DMS114 treated with DMSO at 0.1 percent for 48 hours (cell line): ENCODE measurements around the gene SLC25A51.
A peak's percentile ranks its signal among the peaks of the same experiment; 100 is the strongest.
"Not testable (repeated sequence)": the region's sequence is repeated elsewhere in the genome, so short reads cannot be mapped to it uniquely, and the experiment has no call there.

Source experiments
- DNase-seq: peaks from one replicate; lab custom pipeline; 2025; ENCODE audit not compliant: unreplicated experiment; lab: John Stamatoyannopoulos, UW

Gene SLC25A51

DNA sequence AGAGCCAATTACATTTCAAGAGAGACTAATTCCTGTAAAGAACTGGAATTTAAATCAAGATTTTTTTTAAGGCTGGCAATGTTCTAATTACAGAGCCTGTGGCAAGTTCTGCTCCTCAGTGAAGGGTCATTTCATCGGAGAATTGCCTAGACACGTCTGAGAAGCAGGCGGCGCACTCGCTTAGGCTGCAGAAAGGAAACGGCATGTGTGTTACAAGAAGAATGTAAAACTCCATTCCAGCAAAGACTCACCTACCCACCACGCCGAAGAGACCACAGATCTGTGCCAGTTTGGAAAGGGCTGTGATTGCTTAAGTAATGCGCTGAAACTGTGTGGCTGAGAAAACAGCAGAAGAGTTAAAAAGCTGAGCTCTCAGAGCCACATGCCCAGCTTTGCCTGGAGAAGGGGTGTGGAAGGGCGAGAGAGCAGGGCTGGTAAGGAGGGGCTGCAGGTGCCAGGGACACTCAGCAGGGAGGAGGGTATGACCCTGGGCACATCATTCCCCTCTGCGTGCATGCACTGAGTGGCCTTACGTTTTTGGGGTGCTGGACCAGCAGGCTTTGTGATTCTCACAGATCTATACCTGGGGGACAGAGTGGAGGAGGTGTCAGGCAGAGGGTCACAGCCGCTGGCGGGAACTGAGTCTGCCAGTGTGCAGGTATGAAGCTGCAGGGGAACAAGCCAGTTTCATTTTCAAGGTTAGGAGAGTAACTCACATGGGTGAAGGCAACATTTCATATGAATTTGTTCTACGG is 17.8 kb upstream of the SLC25A51 start:
- DNase-seq, result no peak

DNA sequence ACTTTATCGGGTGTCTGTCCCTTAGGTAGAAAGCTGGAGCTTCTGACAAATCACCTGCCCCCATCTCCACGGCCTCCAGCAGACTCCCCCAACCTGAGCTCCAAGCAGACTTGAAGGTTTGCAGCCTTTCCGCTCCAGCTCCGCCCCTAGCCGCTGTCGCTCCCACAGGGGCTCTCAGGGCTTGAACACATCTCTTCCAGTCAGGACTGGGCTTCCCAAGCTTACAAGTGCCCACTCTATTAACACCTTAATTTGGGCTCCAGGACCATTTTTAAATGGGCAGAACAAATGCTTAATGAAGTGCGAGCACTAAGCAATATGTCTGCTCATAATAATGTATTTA is 17.2 kb upstream of the SLC25A51 start:
- DNase-seq, result no peak

DNA sequence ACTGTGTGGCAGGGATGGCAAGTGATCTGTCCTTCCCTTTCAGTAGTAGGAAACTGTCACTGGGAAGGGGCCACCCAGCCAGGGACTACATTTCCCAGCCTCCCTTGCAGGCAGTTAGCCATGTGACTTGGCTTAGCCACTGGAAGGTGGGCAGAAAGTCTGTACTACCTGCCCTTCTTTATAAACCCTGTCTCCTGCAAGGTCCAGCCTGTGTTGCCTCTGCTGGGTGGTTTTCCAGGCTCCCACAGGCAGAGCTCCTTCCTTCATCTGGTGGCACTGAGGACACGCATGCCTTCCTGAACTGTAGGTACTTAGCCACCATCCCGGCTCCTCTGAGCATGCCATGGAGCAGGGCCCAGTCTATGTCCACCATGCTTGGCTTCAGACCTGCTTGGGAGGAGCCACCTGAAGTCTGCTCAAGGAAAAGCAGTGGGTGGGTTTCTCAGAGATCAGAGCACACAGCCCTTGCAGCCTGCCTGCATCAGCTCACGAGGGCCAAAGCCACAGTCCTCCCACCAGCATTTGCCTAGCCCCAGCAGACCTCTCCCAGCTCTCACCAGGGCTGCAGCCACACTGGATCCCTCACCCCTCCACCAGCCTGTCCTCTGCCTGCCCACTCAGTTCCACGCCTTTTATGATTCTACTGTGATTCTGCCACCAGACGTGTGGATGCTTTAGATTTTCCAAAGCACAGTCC is 16.7 kb upstream of the SLC25A51 start:
- DNase-seq, result no peak

DNA sequence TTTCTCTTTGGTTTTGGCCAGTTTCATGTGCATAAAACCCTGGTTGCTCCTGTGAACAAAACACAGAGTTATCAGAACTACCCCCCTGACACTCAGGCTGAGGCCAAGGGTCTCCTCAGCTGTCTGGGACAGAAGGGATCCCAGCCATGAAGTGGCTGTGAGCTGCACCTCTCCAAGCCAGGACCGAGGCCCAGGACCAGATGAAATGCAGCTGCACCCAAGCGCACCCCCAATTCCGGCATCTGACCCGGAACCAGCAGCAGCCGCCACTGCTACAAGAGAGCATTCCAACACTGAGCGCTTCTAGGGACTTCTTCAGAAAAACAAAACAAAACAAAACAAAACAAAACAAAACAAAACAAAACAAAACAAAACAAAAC is 16.0 kb upstream of the SLC25A51 start:
- no peak for DNase-seq

DNA sequence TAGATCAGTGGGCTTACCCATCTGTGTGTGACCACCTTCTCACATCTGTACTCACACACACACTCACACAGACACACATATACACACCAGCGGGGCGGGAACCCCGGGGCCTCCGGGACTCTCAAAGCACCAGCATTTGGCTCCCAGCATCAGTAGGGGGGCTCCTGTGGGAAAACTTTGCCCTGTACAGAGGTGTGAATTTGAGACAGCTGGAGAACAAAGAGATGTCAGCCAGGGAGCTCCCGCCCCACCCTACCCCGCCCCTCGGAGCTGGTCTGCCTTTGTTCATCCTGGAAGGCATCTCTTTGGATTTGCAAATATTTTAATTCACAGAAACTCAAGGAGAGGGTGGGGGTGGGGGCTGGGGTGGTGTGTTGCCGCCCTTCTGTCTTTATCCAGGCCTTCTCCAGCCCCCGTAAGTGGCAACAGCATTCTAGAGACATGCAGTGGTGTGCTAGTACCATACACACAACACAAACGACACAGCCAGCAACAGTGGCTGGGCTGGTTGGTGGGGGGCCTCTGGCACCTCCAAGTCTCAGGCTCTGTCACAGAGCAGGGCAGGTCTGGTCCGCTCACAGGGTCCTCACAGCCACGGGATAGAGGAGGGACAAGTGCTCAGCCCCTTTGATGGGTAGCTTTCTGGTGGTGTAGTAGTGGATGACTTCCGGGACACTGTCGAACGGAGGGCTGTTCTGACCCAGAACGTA is 15.5 kb upstream of the SLC25A51 start:
- DNase-seq, result no peak

DNA sequence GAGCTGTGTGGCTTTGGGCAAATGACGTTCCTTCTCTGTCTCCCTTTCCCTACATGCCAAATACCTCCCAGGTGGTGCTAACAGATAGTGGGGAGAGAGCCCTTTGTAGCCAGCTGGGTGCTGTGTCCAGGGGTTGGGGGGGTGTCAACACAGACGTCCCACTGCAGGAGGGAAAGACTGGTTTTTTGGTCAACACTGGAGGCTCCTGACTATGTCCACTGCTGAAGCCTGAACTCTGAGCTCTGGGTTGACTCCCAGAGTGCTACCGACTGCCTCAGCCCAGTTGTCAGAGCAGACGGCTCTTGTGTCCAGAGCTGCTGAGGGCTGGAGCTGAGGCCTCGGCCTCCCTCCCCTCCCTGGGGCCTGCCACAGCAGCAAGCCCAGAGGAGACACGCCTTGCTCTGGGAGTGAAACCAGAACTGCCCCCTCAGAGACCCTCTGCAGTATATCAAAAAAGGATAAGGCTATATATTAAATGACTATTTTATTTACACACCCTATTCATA is 14.8 kb upstream of the SLC25A51 start:
- DNase-seq, result no peak

DNA sequence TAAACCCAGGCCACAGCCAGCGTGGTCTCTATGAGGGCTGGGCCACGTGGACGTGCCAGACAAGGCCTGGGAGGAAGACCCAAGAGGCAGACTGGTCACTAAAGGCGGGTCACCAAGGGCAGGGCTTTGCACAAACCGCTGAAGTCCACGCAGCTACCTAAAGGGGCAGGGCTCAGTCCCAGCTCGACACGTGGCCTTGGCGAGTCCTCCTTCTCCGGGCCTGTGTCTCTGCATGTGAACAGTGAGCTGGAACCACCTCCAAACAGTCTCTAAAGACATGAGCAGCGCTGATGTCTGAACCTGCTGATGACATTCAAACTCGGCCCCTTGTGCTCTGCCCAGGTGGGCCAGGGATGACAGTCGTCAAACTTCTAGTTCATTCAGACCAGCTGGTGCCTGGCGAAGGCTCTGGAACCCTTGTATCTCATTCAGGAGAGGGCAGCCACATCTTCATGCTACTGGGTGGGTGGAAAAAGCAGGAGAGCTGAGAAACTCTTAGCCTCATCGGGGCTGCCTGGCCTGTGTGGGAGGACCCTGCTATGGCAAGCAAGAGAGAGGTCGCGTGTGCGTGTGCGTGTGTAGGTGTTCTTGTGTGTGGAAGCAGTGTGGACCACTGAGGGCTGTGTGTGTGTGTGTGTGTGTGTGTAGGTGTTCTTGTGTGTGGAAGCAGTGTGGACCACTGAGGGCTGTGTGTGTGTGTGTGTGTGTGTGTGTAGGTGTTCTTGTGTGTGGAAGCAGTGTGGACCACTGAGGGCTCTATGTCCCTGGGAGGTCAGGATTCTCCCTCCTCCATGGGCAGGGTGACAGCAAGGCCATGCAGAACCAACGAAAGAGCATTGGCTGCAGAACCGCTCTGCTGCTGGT is 14.1 kb upstream of the SLC25A51 start:
- no peak for DNase-seq

DNA sequence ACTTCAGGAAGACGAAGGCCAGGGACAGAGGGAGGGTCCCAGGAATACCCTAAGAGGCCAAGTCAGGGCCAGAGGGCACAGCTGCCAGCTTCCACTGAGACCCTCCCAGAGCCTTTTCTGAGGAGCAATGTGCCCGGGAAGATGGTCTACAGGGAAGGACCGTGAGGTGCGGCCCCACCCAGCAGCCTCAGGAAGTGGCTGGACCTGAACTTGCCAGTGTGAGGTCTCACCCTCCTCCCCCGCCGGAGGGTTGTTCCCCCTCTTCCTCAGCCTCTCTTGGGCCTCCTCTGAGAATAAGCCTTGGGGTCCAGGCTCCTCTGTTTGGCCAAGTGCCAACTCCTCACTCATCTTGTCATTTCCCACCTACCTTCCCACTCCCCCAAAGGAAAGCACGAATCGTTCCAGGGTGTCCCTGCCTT is 13.4 kb upstream of the SLC25A51 start:
- DNase-seq, result no peak

DNA sequence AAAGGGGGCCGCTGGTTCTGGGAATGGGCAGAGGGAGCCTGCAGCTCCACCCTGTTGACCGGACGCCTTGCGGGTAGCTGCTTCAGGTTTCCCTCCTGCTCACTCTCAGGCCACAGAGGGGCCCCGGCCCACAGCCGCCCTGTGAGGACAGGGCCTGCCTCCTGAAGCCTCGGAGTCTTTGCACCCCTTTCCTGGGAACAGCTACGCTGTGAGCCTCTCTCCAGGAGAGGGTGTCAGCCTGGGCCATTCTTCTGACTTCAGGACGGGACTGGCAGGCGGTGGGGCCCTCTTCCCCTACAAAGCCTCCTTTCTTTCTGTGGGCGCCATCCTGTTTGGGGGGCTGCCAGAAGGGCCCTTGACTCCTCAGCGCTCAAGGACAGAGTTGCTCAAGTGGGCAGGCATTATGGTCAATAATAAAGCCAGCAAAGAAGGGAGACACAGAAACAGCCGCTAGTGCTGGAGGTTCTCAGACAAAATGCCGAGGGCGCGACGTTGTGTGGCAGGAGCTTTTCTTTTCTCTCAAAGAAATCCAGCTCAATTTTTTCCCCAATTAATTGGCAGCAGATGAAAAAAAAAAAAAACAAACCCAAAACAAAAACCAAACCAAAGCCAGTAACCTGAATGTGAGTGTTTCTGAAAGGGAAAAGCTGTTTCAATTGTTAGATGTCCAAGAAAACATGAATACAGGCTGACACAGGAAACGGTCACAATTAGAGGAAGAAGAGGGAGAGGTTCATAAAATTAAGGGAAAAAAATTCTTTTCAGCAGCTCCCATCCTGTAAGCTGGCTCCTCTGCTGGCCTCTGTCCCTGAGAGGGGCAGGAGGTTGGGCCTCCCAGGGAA is 12.8 kb upstream of the SLC25A51 start:
- no peak for DNase-seq

DNA sequence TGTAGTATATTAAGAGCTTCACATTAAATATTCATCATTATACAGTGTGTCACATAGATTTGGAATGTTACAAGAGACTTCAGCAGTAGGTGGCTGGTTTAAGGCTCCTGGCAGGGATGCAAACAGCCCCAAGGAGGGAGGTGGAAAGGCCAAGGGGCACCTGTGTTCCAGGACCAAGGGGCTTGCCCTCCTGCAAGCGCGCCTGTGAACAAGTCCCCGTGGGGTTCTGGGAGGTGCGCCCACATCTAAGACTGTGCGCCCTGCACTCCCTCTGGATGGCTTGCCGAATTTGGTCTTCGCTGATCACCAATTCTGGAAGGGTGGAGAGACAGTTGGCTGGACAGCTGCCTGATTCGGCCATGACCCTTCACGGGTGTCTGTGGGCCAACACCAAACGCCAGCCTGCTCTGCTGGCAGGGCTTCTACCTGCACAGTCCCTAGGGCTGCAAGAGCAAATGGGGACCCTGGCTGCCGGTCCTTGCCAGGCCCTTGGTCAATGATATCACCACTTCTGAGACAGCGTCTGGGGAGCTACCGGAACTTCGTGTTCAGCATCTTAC is 12.1 kb upstream of the SLC25A51 start:
- no peak for DNase-seq

DNA sequence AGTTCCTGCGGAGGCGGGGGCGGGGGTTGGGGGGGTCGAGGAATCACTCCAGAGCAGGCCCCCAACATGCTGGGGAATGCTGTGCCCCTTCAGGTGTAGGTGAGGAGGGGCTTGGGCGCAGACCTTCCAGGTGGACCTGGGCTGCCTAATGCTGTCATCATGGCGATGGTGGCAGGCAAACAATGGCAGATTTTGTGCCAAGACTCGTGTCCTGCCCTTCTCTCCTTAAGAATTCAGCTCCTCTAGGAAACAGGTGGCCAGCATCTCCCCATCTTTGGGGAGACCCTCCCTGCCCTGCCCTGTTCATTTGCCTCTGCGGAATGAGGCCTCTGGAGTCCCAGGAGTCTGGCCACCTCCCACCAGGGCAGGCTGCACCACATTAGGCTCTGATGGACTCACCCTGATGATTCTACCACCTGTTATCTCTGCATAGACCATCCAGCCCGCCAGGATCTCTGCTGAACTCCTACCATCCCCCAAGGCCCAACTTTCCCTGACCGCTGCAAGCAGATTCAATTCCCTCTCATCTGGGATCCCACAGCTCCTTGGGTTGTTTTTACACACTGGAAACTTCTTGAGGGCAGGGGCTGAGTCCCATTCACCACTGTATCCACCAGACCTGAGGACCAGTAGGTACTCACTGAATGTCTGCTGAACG is 10.9 kb upstream of the SLC25A51 start:
- DNase-seq, result no peak

DNA sequence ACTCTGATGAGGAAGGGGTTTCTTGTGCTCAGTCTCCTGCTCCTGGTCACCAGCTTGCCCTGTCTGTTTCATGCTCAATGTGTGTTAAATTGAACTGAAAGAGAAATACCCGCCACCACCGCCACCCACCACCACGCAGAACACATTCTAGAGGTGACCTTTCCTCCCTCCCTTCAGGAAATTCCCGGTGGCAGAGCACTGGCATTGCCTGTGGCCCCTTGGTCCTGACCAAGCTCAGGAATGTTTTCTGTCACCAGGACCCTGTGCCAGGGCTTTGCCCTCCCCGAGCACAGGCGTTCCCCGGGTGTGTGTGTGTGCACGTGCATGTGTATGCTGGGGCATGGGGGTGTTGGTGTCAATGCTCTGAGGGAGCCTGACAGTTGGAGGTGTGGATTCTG is 10.2 kb upstream of the SLC25A51 start:
- DNase-seq, result no peak

DNA sequence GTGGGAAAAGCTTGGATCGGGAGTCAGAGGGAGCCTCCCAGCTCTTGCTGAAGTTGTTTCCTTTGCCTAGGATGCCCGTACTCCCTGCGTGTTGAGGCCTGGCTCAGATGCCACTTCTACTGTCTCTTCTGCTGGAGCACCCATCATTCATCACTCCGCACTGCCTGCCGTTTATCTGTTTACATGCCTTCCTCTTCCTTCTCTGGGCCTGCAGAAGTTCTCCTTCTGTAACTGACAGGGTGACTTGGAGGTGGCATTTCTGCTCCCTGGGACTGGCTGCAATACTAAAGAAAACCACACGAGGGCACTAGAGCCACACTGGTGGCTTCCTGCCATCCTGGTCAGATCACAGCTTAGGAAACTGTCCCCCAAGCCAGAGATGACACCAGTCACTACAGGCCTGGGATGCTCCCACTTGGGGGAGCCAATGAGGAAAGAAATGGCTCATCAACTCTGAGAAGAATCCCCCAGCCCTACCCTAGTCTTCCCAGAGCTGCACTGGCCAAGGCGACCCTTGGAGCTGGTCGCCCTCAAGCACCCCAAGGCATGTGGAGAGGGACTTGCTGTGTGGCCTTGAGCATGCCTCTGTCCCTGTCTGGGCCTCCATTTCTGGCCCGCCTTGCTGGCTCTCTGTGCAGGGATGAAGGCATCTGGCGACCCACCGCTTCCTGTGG is 9.7 kb upstream of the SLC25A51 start:
- DNase-seq, result peak; percentile 62

DNA sequence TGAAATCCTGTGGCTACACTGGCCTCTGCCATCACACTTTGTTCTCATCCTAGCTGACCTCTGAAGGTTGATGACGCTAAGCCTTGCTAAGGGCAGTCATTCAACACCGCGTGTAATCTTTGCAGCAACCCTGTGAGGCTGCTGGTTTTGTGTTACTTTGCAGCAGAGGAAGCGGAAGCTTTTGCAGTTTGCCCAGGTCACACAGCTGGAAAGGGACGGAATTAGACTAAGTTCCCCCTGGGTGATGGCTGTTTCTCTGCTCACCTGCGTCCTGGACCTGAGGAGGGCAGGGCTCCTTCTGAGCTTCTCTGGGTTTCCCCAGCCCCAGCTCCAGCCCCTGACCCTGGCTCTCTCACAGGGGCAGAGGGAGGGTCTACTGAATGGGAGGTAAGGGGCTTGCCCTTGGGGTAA is 7.3 kb upstream of the SLC25A51 start:
- DNase-seq, result no peak

DNA sequence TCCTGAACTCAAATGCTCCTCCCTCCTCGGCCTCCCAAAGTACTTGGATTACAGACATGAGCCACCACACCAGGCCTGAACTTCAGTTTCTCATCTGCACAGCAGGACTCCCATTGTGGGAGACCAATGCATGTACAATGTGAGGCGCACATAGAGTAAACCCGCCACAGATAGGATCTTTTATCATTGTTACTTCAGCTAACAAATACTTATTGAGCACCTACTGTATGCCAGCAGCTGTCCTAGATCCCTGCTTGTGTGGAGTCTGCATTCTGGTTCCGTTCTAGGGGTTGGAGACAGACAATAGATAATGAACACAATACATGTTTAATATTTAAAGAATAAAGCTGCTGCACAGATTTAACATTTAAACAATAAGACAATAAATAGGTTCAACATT is 6.3 kb upstream of the SLC25A51 start:
- no peak for DNase-seq

DNA sequence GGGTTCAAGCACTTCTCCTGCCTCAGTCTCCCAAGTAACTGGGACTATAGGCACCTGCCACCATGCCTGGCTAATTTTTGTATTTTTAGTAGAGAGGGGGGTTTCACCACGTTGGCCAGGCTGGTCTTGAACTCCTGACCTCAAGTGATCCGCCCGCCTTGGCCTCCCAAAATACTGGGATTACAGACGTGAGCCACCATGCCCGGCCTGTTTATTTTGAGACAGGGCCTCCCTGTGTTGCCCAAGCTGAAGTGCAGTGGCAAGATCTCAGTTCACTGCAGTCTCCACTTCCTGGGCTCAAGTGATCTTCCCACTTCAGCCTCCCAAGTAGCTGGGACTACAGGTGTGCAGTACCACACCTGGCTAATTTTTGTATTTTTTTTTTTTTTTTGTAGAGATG is 5.9 kb upstream of the SLC25A51 start:
- not testable (repeated sequence) for DNase-seq

DNA sequence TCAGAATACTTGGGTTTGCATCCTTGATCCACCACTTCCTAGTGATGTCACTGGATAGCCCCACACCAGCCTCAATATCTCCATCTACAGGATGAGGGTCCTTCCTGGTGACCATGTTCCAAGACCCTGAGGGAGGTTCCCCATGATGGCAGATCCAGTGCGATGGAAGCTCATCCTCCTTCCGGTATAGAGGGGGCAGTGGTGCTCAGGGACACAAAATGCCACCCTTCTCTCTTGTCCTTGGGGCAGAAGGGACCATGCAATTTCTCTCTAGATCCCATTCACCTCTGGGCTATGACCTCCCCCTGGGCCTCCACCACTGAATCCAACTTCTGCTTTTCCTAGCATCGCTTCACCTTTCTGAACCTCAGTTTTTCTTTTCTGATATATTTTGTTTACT is 5.4 kb upstream of the SLC25A51 start:
- no peak for DNase-seq

DNA sequence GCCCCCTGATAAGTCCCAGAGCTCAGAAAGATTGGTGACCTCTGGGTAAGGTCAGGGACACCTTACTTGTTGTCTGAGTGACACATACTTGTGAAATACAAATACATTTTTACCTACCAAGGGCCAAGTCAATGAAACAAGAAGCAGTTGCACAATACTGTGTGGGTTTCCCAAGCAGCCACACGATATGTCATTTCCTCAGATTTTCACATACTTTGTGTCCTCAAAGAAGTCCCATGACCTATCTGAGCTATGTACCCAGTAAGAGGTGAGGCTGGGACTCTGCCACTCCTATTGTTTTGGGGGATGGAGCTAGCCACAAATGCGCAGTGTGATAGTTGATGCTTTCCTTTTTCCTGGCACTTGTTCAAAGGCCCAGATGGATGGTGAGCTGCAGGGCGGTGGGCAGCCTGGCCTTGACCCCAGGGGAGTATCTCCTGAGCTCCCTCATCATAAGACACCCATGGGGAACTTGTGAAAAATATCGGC is 4.8 kb upstream of the SLC25A51 start:
- DNase-seq, result no peak

DNA sequence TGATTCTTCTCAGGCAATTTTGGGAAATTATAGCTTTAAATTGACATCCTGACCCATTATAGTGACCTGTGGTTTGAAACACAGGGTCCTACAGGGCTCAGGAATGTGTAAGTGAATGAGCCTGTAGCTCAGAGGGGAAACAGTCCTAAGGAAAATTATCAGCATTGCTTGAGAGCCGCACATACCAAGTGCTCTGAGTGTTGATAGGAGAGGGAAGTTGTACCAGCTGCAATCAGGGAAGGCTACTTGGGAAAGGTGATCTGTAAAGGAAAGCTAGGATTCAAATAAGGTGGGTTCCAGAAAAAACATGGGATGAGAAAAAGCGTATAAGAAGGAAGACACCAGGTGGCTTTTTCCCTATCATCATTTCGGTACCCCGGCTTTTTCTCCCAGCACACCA is 4.4 kb upstream of the SLC25A51 start:
- DNase-seq, result no peak
